ENCODE results near the gene CDC14A.

CDC14A gene

GRCh38 chr1:100411019-100411418, 58.7 kb downstream of the CDC14A start:
- DNase-seq: no peak

DNA sequence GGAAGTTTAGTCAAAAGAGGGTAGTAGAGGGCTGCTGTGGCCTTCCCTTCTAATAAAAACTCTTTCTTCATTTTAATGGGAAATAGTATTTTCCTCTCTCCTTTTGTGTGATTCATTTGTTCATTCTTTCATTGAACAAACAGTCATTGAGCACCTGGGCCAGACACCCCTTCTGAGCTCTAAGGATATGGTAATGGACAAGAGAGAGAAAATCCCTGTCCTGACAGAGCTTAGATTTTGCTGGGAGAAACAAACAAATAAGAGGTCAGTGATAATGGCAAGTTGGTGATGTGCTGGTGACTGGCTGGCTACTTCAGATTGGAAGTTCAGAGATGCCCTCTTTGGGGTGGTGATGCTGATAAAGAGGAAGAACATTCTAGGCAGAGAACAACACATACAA, 59.3 kb downstream of the CDC14A start:
- no peak for DNase-seq

DNA sequence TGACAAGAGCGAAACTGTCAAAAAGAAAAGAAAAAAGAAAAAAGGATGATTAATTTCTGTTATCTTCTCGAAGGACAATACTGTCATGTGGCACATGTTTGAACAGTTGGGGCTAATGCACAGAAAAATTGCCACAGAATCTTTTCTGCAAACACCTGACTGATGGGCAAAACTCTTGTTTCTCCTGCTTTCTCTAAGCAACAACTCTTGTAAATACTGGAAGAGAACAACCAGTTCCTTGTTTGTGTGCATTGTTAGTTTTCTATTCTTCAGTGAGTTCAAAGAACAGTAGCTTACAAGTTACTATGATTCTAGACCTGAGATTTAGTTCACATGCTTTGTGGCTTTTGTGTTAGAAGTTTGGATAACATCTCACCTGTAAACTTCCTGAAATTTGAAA, 60.7 kb downstream of the CDC14A start:
- no peak for DNase-seq

- no peak for DNase-seq
Measured at GRCh38 chr1:100414693-100415497, 62.6 kb downstream of the CDC14A start.

GRCh38 chr1:100415498-100415778, 63.1 kb downstream of the CDC14A start:
- no peak for DNase-seq

GRCh38 chr1:100419072-100419471, 66.8 kb downstream of the CDC14A start:
- DNase-seq: no peak

- DNase-seq: no peak
Measured at GRCh38 chr1:100422065-100422464, 69.8 kb downstream of the CDC14A start.

- no peak for DNase-seq
Measured at GRCh38 chr1:100423832-100424337, 71.6 kb downstream of the CDC14A start.

DNA sequence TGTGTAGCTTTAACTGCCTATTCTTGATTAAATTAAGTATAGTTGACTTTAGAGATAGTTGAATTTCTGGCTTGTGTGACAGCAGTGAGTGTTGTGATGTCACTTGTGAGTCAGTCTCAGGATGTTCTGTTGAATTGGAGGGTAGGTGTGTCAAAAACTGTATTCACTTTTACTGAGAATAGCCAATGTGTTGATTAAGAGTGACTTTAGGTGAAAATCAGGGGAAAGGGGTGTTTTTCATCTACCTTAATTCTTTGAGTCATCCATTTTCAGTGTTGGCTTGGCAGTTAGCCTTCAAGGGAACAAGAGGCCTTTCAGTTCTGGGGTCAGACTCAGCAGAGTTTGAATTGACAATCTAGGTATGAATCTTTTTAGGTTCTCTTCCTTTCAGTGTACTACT, 75.9 kb downstream of the CDC14A start:
- DNase-seq: no peak

DNA sequence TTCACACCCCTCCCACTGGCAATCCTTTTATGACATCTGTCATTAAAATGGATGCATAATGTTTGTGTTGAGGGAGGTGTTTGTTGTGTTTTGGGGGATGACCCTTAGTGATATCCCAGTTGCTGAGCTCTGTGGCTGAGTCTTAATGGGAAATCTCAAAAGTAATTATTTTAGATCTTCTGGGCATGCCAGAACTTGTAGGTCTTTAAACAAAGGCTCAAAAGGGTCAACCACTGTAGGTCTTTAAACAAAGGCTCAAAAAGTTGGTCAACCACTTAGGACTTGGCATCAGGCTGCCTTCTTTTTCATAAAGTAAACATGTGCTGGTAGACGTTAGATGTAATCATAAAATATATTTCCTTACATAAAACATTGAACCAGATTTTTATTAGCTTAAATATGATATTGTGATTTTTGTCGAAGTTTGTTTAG, 78.0 kb downstream of the CDC14A start:
- DNase-seq: no peak

DNA sequence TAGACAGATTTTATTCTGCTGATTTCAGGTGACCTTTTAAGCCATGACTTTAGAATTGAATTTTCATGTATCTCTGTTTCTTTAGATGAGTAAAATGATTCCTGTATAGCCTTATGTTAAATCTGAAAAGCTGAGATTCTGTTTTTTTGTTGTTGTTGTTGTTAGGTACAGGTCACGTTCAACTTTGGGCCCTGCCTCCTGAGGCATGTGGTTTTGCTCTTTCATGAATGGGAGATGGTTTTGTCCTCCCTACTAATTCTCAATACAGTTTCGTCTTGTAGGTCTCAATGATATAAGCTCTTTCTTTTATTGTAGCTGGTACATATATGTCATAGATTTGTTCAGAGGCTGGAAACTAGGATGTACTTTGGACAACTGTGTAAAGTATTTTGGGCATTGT, 79.6 kb downstream of the CDC14A start:
- DNase-seq: no peak

- no peak for DNase-seq
Measured at GRCh38 chr1:100433563-100433962, 81.3 kb downstream of the CDC14A start.

DNA sequence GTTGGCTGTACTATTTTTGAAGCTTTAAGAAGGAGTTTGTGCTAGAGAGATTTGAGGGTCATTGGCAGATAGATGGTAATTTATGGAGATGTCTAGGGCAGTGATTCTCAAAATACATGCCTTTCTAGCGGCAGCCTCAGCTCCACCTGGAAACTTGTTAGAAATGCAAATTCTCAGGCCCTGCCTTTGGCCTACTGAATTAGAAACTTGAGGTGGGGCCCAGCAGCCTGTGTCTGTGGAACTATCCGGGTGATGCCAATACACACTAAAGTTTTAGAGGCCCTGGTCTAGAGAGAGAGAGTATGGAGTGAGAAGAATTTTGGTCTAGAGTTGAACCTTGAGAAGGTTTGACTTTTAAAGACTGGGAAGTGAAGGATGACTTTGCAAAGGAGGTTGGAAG, 82.5 kb downstream of the CDC14A start:
- no peak for DNase-seq

- no peak for DNase-seq
Measured at GRCh38 chr1:100438375-100438774, 86.1 kb downstream of the CDC14A start.

- DNase-seq: no peak
Measured at GRCh38 chr1:100438789-100439188, 86.5 kb downstream of the CDC14A start.

DNA sequence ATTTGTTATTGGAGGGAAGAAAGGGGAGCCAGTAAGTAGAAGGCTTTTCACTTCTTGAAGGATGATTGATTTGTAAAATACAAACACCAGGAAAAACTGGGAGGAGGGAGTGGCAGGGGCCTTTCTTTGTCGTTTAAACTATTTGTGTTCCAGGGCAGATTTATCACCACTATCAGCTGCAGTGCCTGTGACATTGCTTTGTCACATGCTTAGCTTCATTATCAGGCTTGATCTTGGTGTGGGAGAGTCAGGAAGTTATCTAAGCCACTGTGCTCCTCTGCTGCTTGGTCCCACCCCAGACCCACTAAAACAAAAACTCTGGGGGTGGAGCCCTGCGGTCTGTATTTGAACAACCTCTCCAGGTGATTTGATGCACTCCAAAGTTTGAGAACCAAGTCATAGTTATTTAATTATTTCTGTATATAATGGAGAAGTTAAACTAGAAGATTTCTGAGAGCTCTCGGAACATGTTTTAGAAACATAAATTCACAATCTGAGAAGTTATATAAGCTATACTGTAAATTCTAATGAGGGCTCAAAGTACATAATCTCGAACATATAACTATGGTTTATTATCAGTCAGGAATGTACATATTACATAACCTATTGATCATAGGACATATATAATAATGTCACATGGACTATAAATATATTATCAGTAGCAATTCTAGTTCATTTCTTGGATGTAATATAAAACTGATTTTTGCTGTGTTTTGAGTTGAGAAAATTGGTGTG, 87.9 kb downstream of the CDC14A start:
- DNase-seq: peak; percentile 68 to 81

DNA sequence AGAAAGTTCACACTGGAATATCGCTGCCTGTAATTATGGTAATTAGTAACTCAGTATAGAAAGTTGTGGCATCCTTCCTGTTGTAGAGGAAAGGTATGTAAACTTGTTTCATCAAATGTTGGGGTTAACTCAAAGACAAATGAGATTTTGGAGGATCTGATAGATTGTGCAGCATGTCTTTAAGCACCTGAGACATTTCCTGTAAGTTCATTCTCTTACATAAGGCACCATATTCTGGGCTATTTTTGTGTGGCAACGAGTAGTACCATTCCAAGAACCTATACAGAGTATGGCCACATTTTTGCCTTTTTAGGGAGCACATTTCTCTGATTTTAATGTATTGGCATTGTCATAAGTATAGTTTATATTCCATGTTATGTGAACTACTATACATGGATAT, 88.8 kb downstream of the CDC14A start:
- DNase-seq: no peak

DNA sequence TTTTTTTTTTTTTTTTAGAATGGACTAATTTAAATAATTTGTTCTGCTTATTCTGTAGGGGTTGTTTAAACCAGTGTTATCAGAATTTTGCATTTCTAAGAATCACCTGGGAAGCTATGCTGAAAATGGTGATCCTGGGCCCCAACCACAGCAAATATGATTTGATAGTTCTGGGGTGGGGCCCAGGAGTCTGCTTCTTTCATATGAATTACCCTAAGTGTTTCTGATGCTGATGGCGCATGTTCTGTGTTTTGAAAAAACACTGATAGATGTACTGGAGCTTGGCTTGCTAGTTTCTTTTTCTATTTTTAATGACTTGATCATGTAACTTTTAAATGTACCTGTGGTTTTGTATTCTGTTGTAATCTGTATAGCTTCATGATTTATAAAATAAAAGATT, 89.3 kb downstream of the CDC14A start:
- peak in 1 of 2 experiments; percentile 39 for DNase-seq

- peak in 1 of 2 experiments; percentile 38 for DNase-seq
Measured at GRCh38 chr1:100443811-100444571, 91.7 kb downstream of the CDC14A start.

GRCh38 chr1:100445565-100445964, 93.3 kb downstream of the CDC14A start:
- DNase-seq: no peak

GRCh38 chr1:100448366-100448765, 96.1 kb downstream of the CDC14A start:
- DNase-seq: no peak

GRCh38 chr1:100449477-100449876, 97.2 kb downstream of the CDC14A start:
- DNase-seq: peak; percentile 28 to 37

- DNase-seq: no peak
Measured at GRCh38 chr1:100452641-100453040, 100.3 kb downstream of the CDC14A start.
